ENCODE results near the gene CRADD. TPM values are rescaled to one million over a fixed set of nuclear protein-coding genes. Genes with fewer than 3 reads are reported as not detected.

Gene CRADD
- total and polyA plus RNA-seq, 2 of the 4 experiments (the other 2 are of a cell fraction) = 11.1 to 14.0 TPM

DNA sequence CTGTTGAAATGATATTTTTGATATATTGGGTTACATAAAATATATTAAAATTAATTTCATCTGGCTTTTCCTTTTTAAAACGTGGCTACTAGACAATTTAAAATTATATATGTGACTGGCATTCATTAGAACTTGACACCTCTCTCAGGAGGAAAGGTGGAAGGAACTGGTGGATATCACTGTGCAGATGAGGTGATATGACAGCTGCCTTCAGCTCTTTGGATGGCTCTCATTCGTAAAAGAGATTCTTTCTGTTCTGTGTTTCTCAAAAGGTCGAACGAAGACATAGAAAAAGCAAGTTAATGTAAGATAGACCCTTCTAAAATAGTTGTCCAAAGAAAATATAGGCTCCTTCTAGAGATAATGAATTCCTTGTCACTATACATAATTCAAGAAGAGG, 36.6 kb downstream of the CRADD start:
- H4K91ac ChIP-seq (ENCODE audit: insufficient read depth, low read depth, low read length) = no peak overlapping the region
- no peak overlapping the region for H3K14ac ChIP-seq (replicated peaks; ENCODE audit: low read depth, low read length)
- H3K56ac ChIP-seq (ENCODE audit: extremely low read depth, insufficient read depth, low read length) = no peak overlapping the region
- H3K4me3 ChIP-seq (ENCODE audit: insufficient read depth, low read depth, low read length) = no peak overlapping the region
- intact Hi-C loops (cut with micrococcal nuclease) = no loop called here
- TF ChIP-seq SMC3 (IDR thresholded peaks at IDR 0.05; ENCODE audit: low read depth, low read length) = no peak
- TF ChIP-seq CHD1 (IDR thresholded peaks at IDR 0.05; ENCODE audit: low read depth, low read length) = no peak
- TF ChIP-seq RAD21 (IDR thresholded peaks at IDR 0.05; ENCODE audit: low read length) = no peak
- TF ChIP-seq, protein P1, sequence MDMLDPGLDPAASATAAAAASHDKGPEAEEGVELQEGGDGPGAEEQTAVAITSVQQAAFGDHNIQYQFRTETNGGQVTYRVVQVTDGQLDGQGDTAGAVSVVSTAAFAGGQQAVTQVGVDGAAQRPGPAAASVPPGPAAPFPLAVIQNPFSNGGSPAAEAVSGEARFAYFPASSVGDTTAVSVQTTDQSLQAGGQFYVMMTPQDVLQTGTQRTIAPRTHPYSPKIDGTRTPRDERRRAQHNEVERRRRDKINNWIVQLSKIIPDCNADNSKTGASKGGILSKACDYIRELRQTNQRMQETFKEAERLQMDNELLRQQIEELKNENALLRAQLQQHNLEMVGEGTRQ (IDR thresholded peaks at IDR 0.05; ENCODE audit: low read depth, low read length) = no peak
- no peak for TF ChIP-seq ELK1 (IDR thresholded peaks at IDR 0.05; ENCODE audit: borderline replicate concordance, low read depth, low read length)
- no peak for TF ChIP-seq FOS (IDR thresholded peaks at IDR 0.05; ENCODE audit: low read depth, low read length)
- no peak for TF ChIP-seq MAFK (IDR thresholded peaks at IDR 0.05; ENCODE audit: low read depth, low read length)
- TF ChIP-seq NFE2L2 (IDR thresholded peaks at IDR 0.05; ENCODE audit: low read depth, low read length) = no peak
- no peak for TF ChIP-seq MAZ (IDR thresholded peaks at IDR 0.05; ENCODE audit: borderline replicate concordance, low read depth, low read length)
- no peak for TF ChIP-seq POLR2A (IDR thresholded peaks at IDR 0.05; ENCODE audit: low read depth, low read length)
- no peak for TF ChIP-seq RCOR1 (IDR thresholded peaks at IDR 0.05; ENCODE audit: insufficient replicate concordance, low read length)
- TF ChIP-seq RFX5 (IDR thresholded peaks at IDR 0.05; ENCODE audit: low read depth, low read length) = no peak
- TF ChIP-seq BHLHE40 (IDR thresholded peaks at IDR 0.05; ENCODE audit: low read depth, low read length) = no peak
- H3K9me3 ChIP-seq (ENCODE audit: control insufficient read depth, insufficient read depth, low read length) = peaks cover 5% of the 10 kb centered on the region; the same call in 1 of the 2 replicates
- dilution Hi-C loops (cut with HindIII; ENCODE audit: low sequenced_read_pairs, unreplicated experiment) = no loop called here
- H3K4ac ChIP-seq (ENCODE audit: low read depth, low read length) = no peak overlapping the region
- ATAC-seq (ENCODE audit: low read depth) = no peak
- H3K18ac ChIP-seq (ENCODE audit: low read depth, low read length) = no peak overlapping the region
- no CpG with 5 or more reads among the region's 4 CpGs for WGBS, 2 experiments (ENCODE audit: extremely low coverage in 2 of 2, insufficient read length in 1 of 2)
- H3K27me3 ChIP-seq (ENCODE audit: control insufficient read depth, insufficient read depth, low read length) = no peaks in the 10 kb centered on the region
- no peak overlapping the region for H2BK20ac ChIP-seq (ENCODE audit: low read depth, low read length)
- no peak overlapping the region for H2BK5ac ChIP-seq (ENCODE audit: low read depth, low read length, poor library complexity, severe bottlenecking)
- peaks cover 0 to 4% of the 10 kb centered on the region in 2 experiments; a peak in 2 of 4 replicates for H3K79me1 ChIP-seq (ENCODE audit: low read depth in 1 of 2, low read length in 2 of 2)
- H4K20me1 ChIP-seq (ENCODE audit: insufficient read depth, low read length) = no peaks in the 10 kb centered on the region
- no peaks in the 10 kb centered on the region for H3K9me1 ChIP-seq (ENCODE audit: insufficient read depth, low read length)
- no peak overlapping the region for H3K27ac ChIP-seq (ENCODE audit: insufficient read depth, low read length)
- H2AK9ac ChIP-seq (replicated peaks; ENCODE audit: low read depth, low read length, poor library complexity) = no peak overlapping the region
- H4K8ac ChIP-seq (ENCODE audit: low read depth in 2 of 2, low read length in 2 of 2) = no peak overlapping the region
- no peak overlapping the region for H2BK120ac ChIP-seq (ENCODE audit: low read depth, low read length)
- CTCF ChIA-PET = interaction anchor here (0.9 kb wide), 1 partner anchor 15 kb away, joined by 3 read pairs; no protein-coding TSS in a partner anchor
- DNase-seq = no peak
- H3K4me1 ChIP-seq (ENCODE audit: control insufficient read depth, insufficient read depth, low read length) = no peaks in the 10 kb centered on the region
- H3K23ac ChIP-seq (ENCODE audit: low read depth, low read length) = no peak overlapping the region
- no peak overlapping the region for H3K4me2 ChIP-seq (ENCODE audit: low read depth, low read length)
- no peak overlapping the region for H2BK15ac ChIP-seq (ENCODE audit: low read depth, low read length)
- POLR2A ChIA-PET (ENCODE audit: unreplicated experiment) = no interaction called here
- BruUV-seq (replicated peaks) = no TSS peak
- H3K9ac ChIP-seq (ENCODE audit: low read depth, low read length) = no peak overlapping the region
- no peak overlapping the region for H2AK5ac ChIP-seq (ENCODE audit: low read depth, low read length)
- no peaks in the 10 kb centered on the region for H3K36me3 ChIP-seq (ENCODE audit: control insufficient read depth, insufficient read depth, low read length)
- no peak overlapping the region for H4K5ac ChIP-seq (ENCODE audit: low read depth, low read length)
- H2AFZ ChIP-seq (replicated peaks; ENCODE audit: low read length, poor library complexity) = no peak overlapping the region
- in situ Hi-C loops (cut with MboI; ENCODE audit: low sequenced_read_pairs) = no loop called here

All from IMR-90 (cell line).